B cell (primary cell): Measurements from ENCODE around the gene GULP1. TPM values are rescaled to one million over a fixed set of nuclear protein-coding genes. Genes with fewer than 3 reads are reported as not detected.

ENCODE experiments used
- ATAC-seq: fragments of 200-7000 bp; cut with Tn5 transposase; one replicate; pipeline ENCODE4 v1.10.0; 2021; ENCODE audit warnings: low read depth, mild to moderate bottlenecking, moderate number of reproducible peaks, moderate library complexity
- CTCF ChIA-PET: fragments of 350-600 bp; sonication (Branson Sonifier 250); formaldehyde crosslinking; loops from one replicate; lab custom pipeline; 2021; ENCODE audit warnings: antibody characterized with exemption, inconsistent platforms; lab: Charles Lee
- POLR2A ChIA-PET: fragments of 350-600 bp; sonication (Branson Sonifier 250); formaldehyde crosslinking; loops from one replicate; lab custom pipeline; 2021; ENCODE audit warnings: antibody characterized with exemption; lab: Charles Lee
- DNase-seq: peaks from one replicate; pipeline ENCODE4 v3.0.0; 2013
- H2AFZ ChIP-seq: 2 replicates; pipeline ENCODE4 v1.6.1; 2012; ENCODE audit warnings: mild to moderate bottlenecking, low read depth, low read length; ENCODE audit not compliant: insufficient read depth, poor library complexity, severe bottlenecking
- H3K27ac ChIP-seq, 2 donors: 1 replicate in 1 of 2; 2 replicates in 1 of 2; pipeline ENCODE4 v1.5.1; 2012 to 2013; ENCODE audit warnings: low read length in 2 of 2, mild to moderate bottlenecking in 2 of 2, moderate library complexity in 1 of 2
- H3K27me3 ChIP-seq, 4 experiments: fragments of 200-600 bp in 1 of 4; sonication (generic) in 1 of 4; replicated peaks in 1 of 4; 1 replicate in 2 of 4; 2 replicates in 2 of 4; pipeline versions ENCODE4 v1.6.1 to v1.7.0; 2013 to 2016; ENCODE audit warnings: low read length in 3 of 4, mild to moderate bottlenecking in 2 of 4, mixed read lengths in 1 of 4, moderate library complexity in 1 of 4; ENCODE audit not compliant: insufficient read depth in 4 of 4, control insufficient read depth in 3 of 4; ENCODE audit errors: control extremely low read depth in 1 of 4
- H3K36me3 ChIP-seq, 2 experiments: replicated peaks in 1 of 2; 1 replicate in 1 of 2; 2 replicates in 1 of 2; pipeline versions ENCODE4 v1.6.1 to v1.7.1; 2013; ENCODE audit warnings: low read length in 1 of 2; ENCODE audit not compliant: insufficient read depth in 2 of 2, control insufficient read depth in 1 of 2; ENCODE audit errors: control extremely low read depth in 1 of 2, extremely low read depth in 1 of 2
- H3K4me1 ChIP-seq, 2 donors: fragments of 200-600 bp in 1 of 2; sonication (generic) in 1 of 2; 1 replicate in 1 of 2; 2 replicates in 1 of 2; pipeline versions ENCODE4 v1.5.1 to v1.6.1; 2013 to 2017; ENCODE audit warnings: low read length in 2 of 2; ENCODE audit not compliant: control insufficient read depth in 2 of 2, insufficient read depth in 2 of 2
- H3K4me2 ChIP-seq: replicated peaks from 2 replicates; pipeline ENCODE3; 2012; ENCODE audit warnings: mild to moderate bottlenecking, low read depth, low read length; ENCODE audit not compliant: poor library complexity, severe bottlenecking
- H3K4me3 ChIP-seq, 5 experiments: fragments of 200-600 bp in 1 of 5; sonication (generic) in 1 of 5; 1 replicate in 3 of 5; 2 replicates in 2 of 5; pipeline versions ENCODE4 v1.5.1 to v1.7.0; 2011 to 2016; ENCODE audit warnings: low read length in 4 of 5, mild to moderate bottlenecking in 4 of 5, low read depth in 2 of 5, control low read depth in 1 of 5, moderate library complexity in 1 of 5; ENCODE audit not compliant: insufficient read depth in 1 of 5; ENCODE audit errors: control extremely low read depth in 1 of 5, extremely low read depth in 1 of 5
- H3K79me2 ChIP-seq: fragments of 200-600 bp; sonication (generic); one replicate; pipeline ENCODE4 v1.6.0; 2016; ENCODE audit warnings: low read length; ENCODE audit not compliant: control insufficient read depth, insufficient read depth
- H3K9ac ChIP-seq: fragments of 200-600 bp; sonication (generic); 2 replicates; pipeline ENCODE4 v1.6.1; 2017; ENCODE audit warnings: mild to moderate bottlenecking, low read length, moderate library complexity
- H3K9me3 ChIP-seq, 3 donors: one replicate each; pipeline versions ENCODE4 v1.6.1 to v1.7.1; 2013; ENCODE audit warnings: low read length in 2 of 3; ENCODE audit not compliant: control insufficient read depth in 2 of 3, insufficient read depth in 1 of 3; ENCODE audit errors: control extremely low read depth in 1 of 3
- H4K20me1 ChIP-seq: 2 replicates; pipeline ENCODE4 v1.6.0; 2012; ENCODE audit warnings: mild to moderate bottlenecking, low read length; ENCODE audit not compliant: insufficient read depth, control insufficient read depth, poor library complexity, severe bottlenecking
- H3K27ac Mint-ChIP-seq: one replicate; pipeline ENCODE4 v1.8.0; 2021; ENCODE audit warnings: mixed read lengths
- H3K27me3 Mint-ChIP-seq: one replicate; pipeline ENCODE4 v1.8.0; 2021; ENCODE audit warnings: mixed read lengths
- H3K4me1 Mint-ChIP-seq: one replicate; pipeline ENCODE4 v1.8.0; 2021; ENCODE audit warnings: mixed read lengths
- H3K4me3 Mint-ChIP-seq: one replicate; pipeline ENCODE4 v1.8.0; 2021; ENCODE audit warnings: mixed read lengths
- H3K9me3 Mint-ChIP-seq: one replicate; pipeline ENCODE4 v1.8.0; 2022; ENCODE audit warnings: mixed read lengths; ENCODE audit not compliant: insufficient read depth
- CTCF ChIP-seq: fragments of 200-600 bp; IDR thresholded peaks from one replicate; pipeline ENCODE4 v1.8.0; 2022; ENCODE audit warnings: antibody characterized with exemption, mild to moderate bottlenecking
- EZH2 ChIP-seq: IDR thresholded peaks from 2 replicates; pipeline ENCODE4 v1.6.1; 2012; ENCODE audit warnings: borderline replicate concordance, low read depth, mild to moderate bottlenecking, moderate library complexity, low read length; ENCODE audit not compliant: insufficient read depth, poor library complexity, severe bottlenecking
- WGBS: methylation state at CpG from one replicate; pipeline ENCODE4 v1.1.5; 2013; ENCODE audit warnings: missing lambda C conversion rate; ENCODE audit not compliant: insufficient coverage; 5-methylcytosine and 5-hydroxymethylcytosine counted together
- intact Hi-C: fragments of 100-400 bp; cut with micrococcal nuclease; formaldehyde crosslinking; loops from one replicate; pipeline ENCODE4 v1.10.0; 2022
- polyA plus RNA-seq: library from polyadenylated mRNA; depleted of rRNA; stranded (reverse); fragments of >200 nt; gene quantifications from 2 replicates; pipeline ENCODE4 v1.2.3, GENCODE V29; 2012
- total RNA-seq, 2 donors: library from RNA; stranded (reverse); fragments of 120-200 nt in 1 of 2; gene quantifications; 1 replicate in 1 of 2; 2 replicates in 1 of 2; pipeline versions ENCODE4 v1.2.3 to v1.2.4, GENCODE V29; 2013 to 2022

Gene GULP1
- total and polyA plus RNA-seq, 2 donors (not counting 1 experiment from before 2014, with no cell fraction given), result not detected

GRCh38 chr2:188517549-188518215 is 226.0 kb downstream of the GULP1 start:
- Mint-ChIP-seq H3K27me3 (no peaks in the 10 kb centered on the region), H3K4me1 (no peaks in the 10 kb centered on the region), H3K27ac (no peak overlapping the region), H3K4me3 (no peak overlapping the region), H3K9me3 (no peaks in the 10 kb centered on the region)
- no peak for DNase-seq
- no peak overlapping the region for H3K4me2 ChIP-seq
- H3K4me3 ChIP-seq, result no peak overlapping the region
- H3K36me3 ChIP-seq, result no peaks in the 10 kb centered on the region
- H3K9ac ChIP-seq, result no peak overlapping the region
- no peaks in the 10 kb centered on the region for H3K27me3 ChIP-seq
- ChIA-PET CTCF (no interaction called here), POLR2A (no interaction called here)
- TF ChIP-seq EZH2 (no peak), CTCF (no peak)
- no peak overlapping the region for H2AFZ ChIP-seq
- H3K27ac ChIP-seq, result no peak overlapping the region
- no peaks in the 10 kb centered on the region for H4K20me1 ChIP-seq
- no peaks in the 10 kb centered on the region for H3K4me1 ChIP-seq
- H3K9me3 ChIP-seq, result no peaks in the 10 kb centered on the region
- intact Hi-C loops, result no loop called here
- WGBS, result 93% methylated on average over 3 of the region's 7 CpGs
- no peaks in the 10 kb centered on the region for H3K79me2 ChIP-seq
- no peak for ATAC-seq

- no peaks in the 10 kb centered on the region for H3K79me2 ChIP-seq
- TF ChIP-seq EZH2 (no peak), CTCF (no peak)
- no peak for ATAC-seq
- no peak overlapping the region for H3K4me3 ChIP-seq
- no peak overlapping the region for H2AFZ ChIP-seq
- intact Hi-C loops, result no loop called here
- no peak overlapping the region for H3K27ac ChIP-seq
- no peak overlapping the region for H3K4me2 ChIP-seq
- no peak overlapping the region for H3K9ac ChIP-seq
- H3K9me3 Mint-ChIP-seq, result no peaks in the 10 kb centered on the region
- POLR2A ChIA-PET, result no interaction called here
- H3K9me3 ChIP-seq, result no peaks in the 10 kb centered on the region
- no peak overlapping the region for H3K27ac Mint-ChIP-seq
- no peak for DNase-seq
- CTCF ChIA-PET, result no interaction called here
- WGBS, result no CpG with 5 or more reads among the region's 1 CpG
- no peak overlapping the region for H3K4me3 Mint-ChIP-seq
- no peaks in the 10 kb centered on the region for H4K20me1 ChIP-seq
- H3K27me3 ChIP-seq, result no peaks in the 10 kb centered on the region
- H3K27me3 Mint-ChIP-seq, result no peaks in the 10 kb centered on the region
- no peaks in the 10 kb centered on the region for H3K4me1 ChIP-seq
- no peaks in the 10 kb centered on the region for H3K36me3 ChIP-seq
- H3K4me1 Mint-ChIP-seq, result no peaks in the 10 kb centered on the region
Observed at GRCh38 chr2:188518381-188518780, 226.7 kb downstream of the GULP1 start.
